GM12875 (cell line): ENCODE measurements around the gene IPPK.

Source experiments
- H3K4me3 ChIP-seq: one replicate; pipeline ENCODE4 v1.5.1; 2011; ENCODE audit warnings: low read depth, low read length, control low read depth
- TF ChIP-seq, protein P1 (sequence below): IDR thresholded peaks from 2 replicates; pipeline ENCODE4 v1.5.1; 2011; ENCODE audit warnings: low read depth, mild to moderate bottlenecking, control low read depth, inconsistent platforms, low read length, moderate library complexity, borderline replicate concordance; ENCODE audit not compliant: insufficient read depth

Gene IPPK

DNA sequence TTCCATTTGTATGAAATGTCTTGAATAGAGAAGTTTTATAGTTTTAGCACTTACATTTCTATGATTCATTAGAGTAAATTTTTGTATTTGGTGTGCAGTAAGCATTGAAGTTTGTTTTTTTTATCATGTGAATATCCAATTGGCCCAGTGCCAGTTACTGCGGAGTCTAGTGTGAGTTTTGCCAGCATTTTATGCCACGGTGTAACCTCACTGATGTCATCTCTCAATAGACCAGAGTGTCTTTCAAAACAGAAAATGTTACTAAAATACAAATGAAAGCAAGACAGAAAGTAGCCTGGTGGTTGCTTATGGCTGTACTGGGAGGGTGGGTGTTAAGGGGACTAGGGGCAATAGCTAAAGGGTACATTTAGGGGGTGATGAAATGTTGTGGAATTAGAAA lies 62.8 kb downstream of the IPPK start:
- TF ChIP-seq, protein P1, sequence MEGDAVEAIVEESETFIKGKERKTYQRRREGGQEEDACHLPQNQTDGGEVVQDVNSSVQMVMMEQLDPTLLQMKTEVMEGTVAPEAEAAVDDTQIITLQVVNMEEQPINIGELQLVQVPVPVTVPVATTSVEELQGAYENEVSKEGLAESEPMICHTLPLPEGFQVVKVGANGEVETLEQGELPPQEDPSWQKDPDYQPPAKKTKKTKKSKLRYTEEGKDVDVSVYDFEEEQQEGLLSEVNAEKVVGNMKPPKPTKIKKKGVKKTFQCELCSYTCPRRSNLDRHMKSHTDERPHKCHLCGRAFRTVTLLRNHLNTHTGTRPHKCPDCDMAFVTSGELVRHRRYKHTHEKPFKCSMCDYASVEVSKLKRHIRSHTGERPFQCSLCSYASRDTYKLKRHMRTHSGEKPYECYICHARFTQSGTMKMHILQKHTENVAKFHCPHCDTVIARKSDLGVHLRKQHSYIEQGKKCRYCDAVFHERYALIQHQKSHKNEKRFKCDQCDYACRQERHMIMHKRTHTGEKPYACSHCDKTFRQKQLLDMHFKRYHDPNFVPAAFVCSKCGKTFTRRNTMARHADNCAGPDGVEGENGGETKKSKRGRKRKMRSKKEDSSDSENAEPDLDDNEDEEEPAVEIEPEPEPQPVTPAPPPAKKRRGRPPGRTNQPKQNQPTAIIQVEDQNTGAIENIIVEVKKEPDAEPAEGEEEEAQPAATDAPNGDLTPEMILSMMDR, result no peak
- no peak overlapping the region for H3K4me3 ChIP-seq

DNA sequence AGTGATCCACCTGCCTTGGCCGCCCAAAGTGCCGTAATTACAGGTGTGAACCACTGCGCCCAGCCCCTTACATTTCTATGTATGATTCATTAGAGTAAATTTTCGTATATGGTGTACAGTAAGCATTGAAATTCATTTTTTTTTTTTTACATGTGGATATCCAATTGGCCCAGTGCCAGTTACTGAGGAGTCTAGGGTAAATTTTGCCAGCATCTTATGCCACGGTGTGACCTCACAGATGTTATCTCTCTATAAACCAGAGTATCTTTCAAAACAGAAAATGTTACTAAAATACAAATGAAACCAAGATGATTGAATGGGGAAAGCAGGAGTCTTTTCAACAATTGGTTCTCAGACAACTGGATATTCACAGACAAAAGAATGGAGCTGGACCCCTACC lies 64.7 kb downstream of the IPPK start:
- TF ChIP-seq, protein P1, result no peak

DNA sequence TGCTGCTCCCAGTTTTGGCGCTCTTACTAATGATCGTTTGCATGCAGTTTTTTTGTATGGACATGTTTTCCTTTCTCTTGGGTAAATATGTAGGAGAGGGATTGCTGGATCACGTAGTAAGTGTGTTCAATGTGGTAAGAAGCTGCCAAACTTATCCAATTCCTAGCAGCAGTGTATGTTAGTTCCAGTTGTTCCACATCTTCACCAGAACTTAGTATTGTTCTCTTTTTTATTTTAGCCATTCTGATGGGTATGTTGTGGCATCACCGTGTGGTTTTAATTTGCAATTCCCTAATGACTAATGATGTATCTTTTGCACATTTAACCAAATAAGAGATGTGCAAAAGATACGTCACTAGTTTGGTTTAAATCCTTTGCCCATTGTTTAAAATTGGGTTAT lies 65.9 kb downstream of the IPPK start:
- TF ChIP-seq, protein P1, result no peak
- H3K4me3 ChIP-seq, result no peak overlapping the region

More for the DNA sequence above, 64.7 kb downstream of the IPPK start:
- H3K4me3 ChIP-seq, result no peak overlapping the region

DNA sequence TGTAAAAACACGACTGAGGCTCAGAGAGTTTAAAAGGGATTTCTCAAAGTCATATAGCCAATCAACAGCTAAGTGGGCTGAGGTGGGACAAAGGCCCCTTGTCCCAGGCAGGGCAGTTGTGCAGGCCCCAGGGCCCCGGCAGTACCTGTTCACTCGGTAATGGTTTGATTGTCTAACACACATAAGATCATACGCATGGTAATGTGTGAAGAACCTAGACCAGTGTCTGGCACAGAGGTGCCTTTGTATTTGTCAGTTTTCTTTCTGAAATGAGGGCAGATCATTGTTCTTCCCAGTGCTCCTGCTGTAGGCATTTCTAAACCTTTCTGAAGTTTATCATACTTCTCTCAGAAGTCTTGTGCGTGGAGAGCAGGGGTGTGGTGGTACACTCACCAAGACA lies 66.8 kb downstream of the IPPK start:
- TF ChIP-seq, protein P1, result no peak
- H3K4me3 ChIP-seq, result no peak overlapping the region

DNA sequence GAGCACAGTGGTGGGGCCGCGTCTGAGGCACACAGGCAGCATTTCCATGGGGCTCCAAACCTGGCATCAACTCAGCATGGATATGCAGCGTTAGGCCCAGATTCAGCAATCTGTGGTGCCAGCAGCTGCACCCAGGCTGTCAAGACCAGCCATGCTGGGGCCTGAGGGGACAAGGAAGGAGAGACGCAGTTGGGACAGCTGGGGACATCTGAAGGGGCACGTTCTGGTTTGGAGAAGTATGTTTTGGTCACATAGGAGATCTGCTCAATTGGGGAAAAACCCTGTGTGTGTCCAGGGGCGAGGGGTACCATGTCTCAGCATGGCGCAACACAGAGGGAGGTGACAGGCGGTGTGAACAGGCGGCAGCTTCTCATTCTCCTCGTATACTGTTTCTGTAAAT lies 67.5 kb downstream of the IPPK start:
- TF ChIP-seq, protein P1, result no peak
- H3K4me3 ChIP-seq, result no peak overlapping the region

DNA sequence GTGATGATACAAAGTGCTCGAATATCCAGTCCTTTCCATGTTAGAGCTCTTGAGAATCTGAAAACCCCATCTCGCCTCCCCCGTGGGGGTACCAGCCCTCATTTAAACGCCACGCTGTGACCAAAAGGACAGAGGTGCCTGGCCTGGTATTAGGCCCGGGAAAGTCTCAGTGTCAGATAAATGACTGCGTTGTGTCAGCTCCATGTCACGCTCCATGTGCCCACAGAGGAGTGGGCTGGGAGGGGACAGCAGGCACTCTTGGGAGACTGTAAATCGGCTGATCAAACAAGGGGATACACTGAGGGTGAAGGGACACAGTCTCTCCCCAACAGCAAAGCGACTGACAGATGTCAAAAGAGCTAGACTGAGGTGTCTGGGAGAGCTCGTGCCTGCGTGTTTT lies 68.5 kb downstream of the IPPK start:
- TF ChIP-seq, protein P1, result no peak
- no peak overlapping the region for H3K4me3 ChIP-seq

DNA sequence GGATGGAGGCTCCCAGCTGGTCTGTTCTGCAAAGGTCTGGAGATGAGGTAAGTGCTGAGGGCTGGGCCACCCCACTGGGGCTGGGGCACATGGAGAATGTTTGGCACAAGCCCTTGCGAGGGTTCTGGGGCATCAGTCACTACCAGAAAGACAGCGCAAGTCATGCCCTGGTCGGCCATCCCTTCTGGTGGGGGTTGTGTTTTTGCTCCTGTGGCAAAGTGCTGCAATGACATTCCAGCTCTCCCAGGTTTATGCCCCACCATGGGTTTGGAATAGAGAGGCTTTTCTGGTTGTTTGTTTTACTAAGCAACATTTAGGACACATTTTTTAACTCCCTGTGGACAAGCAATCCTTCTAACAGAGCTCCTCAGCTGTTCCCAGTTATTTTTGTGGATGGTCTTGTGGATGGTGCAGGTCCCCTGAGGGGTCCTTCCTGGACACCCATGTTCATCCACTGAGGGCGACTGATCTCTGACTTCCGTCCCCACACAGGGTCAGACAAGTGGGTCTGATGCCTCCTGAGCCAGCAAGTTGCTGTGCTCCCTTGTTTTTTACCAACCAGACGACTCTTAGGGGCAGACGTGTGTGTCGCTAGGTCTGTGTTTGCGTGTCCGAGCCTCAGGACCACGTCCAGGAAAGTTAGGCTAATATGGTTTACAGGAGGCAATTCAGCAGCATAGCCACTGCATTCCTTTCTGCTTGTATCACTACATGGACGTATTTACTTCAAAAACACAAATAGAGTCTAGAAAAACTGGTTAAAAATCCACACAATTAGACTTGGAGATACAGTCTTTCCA lies 69.3 kb downstream of the IPPK start:
- H3K4me3 ChIP-seq, result no peak overlapping the region
- TF ChIP-seq, protein P1, result no peak
